DOHH2 (cell line): ENCODE results near the gene BEND5.

Experiments
- CTCF ChIP-seq: fragments of 200-600 bp; sonication (generic); IDR thresholded peaks from one replicate; pipeline ENCODE4 v1.5.1; 2014; ENCODE audit warnings: antibody characterized with exemption, mild to moderate bottlenecking, low read depth, low read length; ENCODE audit not compliant: poor library complexity, severe bottlenecking
- EZH2phosphoT487 ChIP-seq: fragments of 200-600 bp; sonication (generic); IDR thresholded peaks from 2 replicates; pipeline ENCODE4 v1.6.1; 2017; ENCODE audit warnings: borderline replicate concordance, mild to moderate bottlenecking, antibody characterized with exemption, low read length, moderate library complexity, mixed read lengths

- TF ChIP-seq CTCF (no peak), EZH2phosphoT487 (no peak)
Measured at GRCh38 chr1:48718116-48718630, 58.5 kb downstream of the BEND5 start.
